Stimulated activated CD8-positive, alpha-beta memory T cell treated with anti-CD3 and anti-CD28 coated beads, Interleukin-15, amount 100 ng/mL, for 4 hours (primary cell): ENCODE results near the gene PTPRK.

ENCODE experiments used
- DNase-seq, 2 donors: peaks; one replicate each; pipeline ENCODE4 v3.0.0-alpha.2; 2020; ENCODE audit warnings: low read depth in 2 of 2

The PTPRK gene

DNA sequence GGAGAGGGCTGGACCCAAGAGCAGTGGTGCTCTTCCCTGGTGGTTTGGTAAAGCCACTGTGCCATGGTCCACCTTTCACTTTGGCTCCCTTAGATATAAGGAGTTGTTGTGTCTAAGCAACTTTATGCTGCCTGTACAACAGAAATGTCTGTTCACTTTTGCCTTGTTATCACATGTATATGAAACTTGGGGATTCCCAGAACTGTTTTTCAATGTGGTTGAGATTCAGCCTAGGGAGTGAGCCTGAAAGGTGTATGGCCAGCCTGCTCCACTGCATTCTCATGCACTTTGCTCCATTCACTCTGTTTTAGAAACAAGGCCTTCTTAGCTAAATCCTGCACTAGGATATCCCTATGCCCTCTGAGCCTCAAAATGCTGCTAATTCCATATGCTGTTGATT, 385.1 kb downstream of the PTPRK start:
- DNase-seq: no peak

DNA sequence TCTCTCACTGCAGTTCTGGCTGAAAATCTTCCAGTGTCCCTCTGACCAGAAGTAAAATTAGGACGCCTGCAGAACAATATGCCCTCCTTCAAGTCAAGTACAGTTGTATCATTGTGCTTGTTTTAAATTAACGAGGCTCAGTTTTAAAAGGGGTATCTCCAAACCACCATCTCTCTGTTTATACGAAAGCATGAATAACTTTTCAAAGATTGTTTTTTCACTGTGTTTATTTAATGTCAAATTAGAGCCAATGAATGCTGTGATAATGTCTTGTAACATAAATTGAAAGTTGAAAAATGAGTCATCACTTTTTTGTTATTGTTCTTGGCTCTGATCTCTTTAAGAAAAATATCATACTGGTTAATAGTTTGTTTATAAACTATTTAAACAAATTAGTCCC, 388.8 kb downstream of the PTPRK start:
- no peak for DNase-seq

DNA sequence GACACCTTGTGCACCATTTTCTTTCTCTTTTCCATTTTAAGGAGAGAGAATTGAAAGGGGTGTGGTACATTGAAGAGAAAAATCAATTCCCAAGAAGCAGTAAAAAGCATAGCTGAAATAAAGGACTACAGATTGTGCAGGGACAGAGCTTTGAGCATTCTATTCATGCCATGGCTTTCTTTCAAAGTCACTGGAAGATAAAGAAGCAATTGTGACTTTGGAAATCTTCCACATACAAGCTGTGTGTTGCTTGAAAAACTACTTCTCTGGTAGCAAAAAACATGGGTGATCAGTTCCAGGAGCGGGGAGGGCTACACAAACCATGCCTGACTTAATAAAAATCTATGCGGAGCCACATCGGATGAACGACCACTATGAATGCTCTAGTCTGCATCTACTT, 389.4 kb downstream of the PTPRK start:
- DNase-seq: no peak

DNA sequence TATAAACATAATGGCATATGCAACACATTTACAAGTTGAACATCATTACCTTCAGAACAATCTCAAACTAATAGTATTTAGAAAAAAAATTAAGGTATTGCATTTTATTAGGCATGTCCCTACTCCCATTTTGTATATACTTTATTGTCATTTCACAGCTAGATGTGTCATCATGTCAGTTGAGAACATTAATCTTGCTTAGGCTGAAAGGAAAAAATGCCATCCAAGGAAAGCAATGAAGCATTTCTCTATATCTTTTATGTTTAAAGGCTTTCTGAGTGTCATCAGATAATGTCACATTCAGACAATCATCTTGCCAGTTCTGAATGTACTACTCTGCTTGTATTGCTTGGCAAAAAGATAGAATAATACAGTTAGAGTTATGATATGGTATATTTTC, 390.7 kb downstream of the PTPRK start:
- DNase-seq: no peak

DNA sequence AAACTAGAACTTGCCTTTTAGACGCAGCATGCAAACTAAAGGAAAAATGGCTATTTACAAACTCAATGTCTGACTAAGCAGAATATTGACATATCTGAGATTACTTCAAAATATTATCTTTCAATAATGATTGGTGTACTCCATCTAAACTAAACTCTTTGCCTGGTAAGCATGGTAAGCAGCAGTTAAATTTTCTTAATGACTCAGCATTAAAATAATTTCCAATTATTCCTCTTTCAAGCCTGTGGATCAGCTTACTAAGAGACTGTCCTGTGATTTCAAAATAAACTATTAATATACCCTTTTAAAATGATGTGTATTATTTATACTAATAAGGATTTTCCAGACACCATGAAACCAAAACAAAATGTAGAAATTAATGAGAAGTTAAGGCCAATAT, 392.7 kb downstream of the PTPRK start:
- no peak for DNase-seq

DNA sequence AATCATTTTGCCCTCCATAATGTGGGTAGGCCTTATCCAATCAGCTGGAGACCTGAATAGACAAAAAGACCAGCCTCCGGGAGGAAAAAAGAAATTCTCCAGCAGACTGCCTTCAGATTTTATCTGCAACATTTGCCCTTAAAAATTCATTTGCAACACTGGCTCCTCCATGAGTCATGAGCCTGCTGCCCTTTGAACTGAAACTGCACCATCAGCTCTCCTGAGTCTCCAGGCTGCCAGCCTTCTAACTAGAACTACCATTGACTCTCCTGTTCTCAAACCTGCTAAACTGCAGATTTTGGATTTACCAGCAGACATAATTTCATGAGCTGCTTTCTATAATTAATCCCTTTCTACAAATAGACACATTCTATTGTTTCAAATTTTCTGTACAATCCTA, 395.7 kb downstream of the PTPRK start:
- DNase-seq: no peak

DNA sequence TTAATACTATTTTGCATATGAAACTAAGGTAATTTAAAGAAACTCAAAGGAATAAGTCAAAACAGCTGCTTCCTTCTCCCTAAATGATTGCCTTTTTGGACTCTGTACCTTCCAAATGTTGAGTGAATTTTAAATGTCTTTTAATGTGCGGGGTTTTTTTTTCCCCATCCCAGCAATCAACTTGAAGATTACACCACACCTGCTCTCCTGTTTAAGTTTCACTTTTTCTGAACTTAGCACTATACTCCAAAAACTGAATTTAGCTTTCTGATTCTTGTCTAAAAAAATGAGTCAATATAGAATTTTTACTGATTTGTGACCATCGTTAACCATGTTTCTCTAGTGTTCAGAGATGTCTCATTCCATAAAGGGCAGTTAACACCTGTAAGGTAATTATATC, 398.8 kb downstream of the PTPRK start:
- no peak for DNase-seq

DNA sequence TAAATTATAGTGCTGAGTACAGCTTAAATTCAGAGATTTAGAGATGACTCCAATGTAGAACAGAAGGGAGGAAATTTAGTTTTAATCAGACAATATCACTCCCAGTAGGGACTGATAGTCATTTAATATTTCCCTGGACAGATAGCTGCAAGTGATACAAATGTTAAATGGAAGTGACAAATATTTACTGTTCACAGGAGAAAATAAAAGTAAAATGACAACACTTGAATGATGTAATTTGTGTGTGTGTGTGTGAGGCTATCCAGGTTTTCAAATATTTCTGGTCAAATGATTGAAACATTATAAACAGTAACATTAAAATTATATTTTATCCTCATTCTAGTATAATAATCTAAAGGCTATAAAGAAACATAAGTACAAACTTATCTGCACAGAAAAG, 399.2 kb downstream of the PTPRK start:
- DNase-seq: no peak

DNA sequence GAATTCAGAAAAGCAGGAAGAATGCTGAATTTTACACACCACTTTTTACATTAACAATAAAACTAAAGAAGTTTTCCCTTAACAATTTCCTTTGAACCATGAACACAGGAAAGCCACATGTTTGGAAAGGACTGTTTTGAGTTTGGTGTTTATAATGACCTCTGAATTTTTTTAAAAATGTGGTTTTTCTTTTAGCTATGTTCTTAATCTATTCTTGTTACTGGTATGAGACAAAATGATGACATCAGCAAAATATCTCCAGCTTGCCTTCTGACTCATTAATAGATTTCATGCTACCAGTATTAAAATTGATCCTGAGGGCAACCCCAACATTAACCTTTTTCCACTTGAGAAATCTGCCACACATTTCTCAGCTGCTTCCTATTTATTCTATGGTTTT, 402.0 kb downstream of the PTPRK start:
- DNase-seq: no peak

DNA sequence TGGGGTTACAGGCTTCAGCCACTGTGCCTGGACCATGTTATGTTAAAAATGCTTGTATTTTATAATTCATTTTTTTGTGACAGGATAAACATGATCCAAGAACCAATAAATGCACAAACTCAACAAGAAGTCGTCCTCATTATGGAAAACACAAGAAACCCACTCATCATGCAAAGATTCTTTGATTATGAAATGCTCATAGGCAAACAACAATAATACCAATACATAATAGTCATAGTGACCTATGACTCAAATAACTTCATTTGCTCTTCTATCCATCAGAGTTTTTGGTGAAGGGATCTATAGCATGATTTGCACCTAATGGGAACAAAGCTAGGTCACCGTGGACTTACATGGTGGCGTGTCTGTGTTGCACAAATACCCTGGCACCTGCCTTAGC, 402.5 kb downstream of the PTPRK start:
- DNase-seq: no peak

DNA sequence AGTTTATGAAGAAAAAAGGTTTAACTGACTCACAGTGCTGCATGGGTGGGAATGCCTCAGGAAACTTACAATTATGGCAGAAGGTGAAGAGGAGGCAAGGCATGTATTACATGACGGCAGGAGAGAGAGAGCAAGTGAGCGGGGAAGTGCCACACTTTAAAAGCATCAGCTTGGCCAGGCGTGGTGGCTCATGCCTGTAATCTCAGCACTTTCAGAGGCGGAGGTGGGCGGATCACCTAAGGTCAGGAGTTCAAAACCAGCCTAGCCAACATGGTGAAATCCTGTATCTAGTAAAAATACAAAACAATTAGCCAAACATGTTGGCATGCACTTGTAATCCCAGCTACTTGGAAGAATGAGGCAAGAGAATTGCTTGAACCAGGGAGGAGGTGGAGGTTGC, 406.2 kb downstream of the PTPRK start:
- DNase-seq: no peak

DNA sequence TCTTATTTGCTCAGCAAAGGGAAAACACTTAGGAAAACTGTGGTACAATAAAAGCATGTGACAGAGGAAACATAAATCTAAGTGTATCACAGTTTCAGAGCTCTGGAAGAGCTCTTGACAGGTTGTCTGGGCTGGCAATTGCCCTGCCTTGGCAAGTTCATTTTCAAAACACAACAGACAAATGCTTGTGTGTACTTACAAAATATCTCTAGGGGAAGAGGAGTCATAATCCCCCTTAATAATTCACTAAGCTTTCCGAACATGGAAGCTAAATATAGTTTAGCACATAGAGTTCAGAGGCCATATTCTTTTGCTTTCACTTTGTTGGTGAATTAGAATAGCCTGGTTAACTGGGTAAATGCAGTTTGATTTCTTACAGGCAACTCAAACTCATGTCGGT, 407.9 kb downstream of the PTPRK start:
- DNase-seq: no peak

DNA sequence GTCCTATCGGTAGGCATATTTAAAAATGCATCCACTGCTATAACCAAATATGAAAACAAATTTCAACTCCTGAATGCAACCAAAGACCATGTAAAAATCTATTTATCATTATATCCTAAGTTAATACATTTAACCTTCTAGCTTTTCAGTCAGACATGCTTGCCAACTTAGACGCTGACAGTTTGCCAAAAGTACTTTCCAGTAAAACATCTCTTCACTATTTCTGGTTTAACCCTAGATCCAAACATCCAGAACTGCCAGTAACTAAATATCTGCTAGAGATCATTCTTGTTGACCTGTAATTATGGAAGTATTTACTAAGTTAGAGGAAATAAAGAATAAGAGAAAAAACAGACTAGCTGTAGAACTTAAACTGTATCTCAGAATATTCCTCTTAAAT, 409.3 kb downstream of the PTPRK start:
- DNase-seq: no peak

DNA sequence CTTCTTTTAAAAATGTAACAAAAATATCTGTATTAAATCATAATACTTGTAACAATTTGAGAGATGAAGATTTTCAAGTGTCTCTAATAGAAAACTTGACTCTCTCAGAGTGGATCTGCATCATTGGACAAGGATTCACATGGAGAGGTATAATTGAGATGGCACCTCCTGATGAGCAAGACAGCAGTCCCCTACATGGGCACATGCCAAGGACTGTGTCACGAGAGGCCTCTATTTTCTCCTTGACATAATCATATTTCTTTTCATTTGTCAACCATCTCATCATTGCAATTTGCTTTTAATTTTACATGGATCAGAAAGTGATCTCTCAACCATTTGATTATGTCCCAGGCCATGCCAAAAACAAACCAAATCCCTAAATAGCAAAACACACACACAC, 412.7 kb downstream of the PTPRK start:
- DNase-seq: no peak

DNA sequence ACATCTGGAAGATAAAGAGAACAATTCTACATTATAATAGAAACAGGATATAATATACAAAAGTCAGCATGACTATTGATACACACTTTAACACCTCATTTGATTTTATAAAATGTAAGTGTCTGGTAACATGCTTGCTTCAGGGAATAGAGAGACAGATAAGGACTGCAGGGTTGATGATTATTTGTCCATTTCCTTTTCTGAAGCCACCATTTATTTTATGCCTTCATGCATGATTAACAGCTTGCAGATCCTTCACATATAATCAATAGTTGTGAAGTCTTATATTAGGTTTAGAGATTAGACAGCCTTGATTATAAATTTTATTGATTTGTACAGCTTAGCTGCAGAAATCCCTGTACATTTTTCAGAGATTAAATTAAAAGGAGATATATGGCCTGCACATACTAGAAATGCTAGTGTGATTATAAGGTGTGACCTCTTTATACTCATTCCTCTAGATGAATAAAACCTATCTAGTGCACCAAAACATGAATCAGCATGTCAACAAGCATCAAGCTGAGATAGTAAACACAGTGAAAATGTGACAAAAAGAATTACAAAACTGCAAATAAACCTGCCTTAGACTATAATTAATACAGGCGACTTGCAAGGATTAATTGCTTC, 420.7 kb downstream of the PTPRK start:
- DNase-seq: no peak

DNA sequence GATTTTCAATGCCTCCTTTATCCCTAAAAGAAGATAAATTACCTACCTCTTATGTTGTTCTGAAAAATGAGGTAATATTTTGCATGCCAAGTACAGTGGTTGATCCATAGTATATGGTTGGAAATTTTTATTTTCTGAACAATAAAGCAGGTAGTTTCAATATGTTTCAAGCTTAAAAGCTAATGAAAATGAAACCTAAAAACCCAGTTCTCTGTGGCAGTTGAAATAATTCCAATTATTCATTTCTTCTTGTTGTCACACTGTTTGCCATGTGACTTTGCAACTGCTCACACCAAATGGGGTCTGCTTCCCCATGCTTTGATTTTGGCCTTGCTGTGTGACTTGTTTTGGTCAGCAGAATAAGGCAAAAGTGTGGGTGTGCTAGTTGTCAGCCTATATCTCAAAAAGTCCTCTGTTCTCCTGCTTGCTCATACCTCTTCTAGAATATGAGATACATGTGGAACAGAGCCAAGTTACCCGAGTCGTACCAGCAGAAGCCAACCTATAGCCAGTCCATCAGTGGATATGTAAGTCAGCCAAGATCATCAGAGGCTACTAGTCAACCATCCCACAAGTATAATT, 422.3 kb downstream of the PTPRK start:
- no peak for DNase-seq

DNA sequence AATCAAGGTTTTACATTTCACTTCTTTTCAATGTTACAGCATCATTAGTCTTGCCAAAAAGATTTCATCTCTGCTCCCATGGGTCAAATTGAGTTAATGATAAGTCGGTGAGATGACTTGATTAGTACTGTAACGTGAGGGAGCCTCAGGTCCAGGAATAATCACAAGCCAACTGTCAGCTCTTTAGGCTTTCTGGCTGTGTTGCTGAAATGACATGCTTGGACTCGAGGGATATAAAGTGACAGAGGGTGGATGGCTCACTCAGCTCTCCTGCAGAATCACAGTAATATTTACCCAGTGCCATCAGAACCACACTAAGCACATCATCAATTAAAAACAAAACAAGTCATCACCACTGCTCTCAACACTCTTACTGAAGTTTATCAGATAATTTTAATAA, 423.4 kb downstream of the PTPRK start:
- no peak for DNase-seq

DNA sequence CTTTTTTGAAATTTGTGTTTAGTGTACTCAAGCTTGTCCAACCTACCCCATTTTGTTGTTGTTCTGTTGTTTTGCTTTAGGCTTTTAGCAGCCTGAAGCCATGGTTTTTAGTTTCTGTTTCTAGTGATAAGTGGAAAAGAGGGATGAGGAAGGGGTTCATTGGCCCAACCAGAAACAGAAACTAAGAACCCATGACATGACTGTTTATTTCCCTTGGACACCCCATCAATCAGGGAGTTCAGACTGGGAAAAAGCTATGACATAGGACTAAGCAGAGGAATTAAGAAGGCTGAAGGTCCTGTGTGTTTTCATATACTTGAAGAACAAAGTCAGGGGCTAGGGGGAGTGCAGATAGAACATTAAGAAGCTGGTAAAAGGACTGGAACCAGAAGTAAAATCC, 425.0 kb downstream of the PTPRK start:
- DNase-seq: no peak

DNA sequence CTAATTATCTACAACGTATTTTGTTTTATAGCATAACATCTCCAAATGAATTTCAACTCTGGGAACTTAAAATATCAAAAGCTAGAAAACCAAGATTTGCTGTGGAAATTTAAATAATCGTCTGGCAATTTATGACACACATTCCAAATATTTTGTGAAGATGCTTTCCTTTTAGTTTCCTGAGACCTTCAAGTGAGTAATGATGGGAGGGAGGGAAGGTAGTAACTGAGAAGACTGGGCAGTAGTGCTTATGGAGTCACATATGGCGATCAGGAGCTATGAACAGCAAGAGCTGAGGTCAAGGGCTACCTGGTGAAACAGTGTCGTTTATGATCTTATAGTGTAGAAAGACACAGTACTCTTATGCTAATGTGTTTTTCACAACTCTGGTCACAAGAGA, 441.4 kb downstream of the PTPRK start:
- no peak for DNase-seq

DNA sequence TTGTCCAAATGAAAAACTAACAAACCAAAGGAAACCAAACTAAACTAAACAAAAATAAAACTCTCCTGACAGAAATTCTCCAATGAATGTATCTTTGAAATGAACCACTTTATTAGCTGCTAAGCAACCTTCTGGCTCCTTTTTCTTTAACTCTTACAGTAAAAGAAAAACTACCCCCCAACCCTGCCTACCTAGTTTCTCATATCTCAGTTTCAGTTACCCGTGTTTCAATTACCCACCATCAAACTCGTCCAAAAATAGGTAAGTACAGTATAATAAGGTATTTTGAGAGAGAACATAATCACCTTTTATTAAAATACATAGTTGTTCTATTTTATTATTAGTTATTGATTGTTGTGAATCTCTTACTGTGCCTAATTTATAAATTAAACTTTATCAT, 442.1 kb downstream of the PTPRK start:
- no peak for DNase-seq

DNA sequence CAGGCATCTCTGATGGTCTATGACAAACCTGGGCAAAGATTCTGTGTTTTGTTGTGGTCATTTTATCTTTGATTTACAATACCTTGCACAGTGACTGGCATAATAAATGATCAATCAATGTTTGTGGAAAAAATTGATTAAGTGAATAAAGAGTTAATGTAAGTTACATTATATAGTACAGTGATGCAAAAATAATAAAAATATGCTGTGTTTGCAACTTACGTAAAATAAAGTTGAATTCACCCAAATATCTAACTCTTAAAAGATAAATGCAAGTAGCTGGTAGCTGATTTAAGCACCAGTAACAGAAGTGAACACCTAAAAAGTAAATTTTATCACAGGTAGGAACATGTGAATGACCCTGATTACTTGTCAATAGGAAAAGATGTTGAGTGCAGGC, 443.6 kb downstream of the PTPRK start:
- no peak for DNase-seq

DNA sequence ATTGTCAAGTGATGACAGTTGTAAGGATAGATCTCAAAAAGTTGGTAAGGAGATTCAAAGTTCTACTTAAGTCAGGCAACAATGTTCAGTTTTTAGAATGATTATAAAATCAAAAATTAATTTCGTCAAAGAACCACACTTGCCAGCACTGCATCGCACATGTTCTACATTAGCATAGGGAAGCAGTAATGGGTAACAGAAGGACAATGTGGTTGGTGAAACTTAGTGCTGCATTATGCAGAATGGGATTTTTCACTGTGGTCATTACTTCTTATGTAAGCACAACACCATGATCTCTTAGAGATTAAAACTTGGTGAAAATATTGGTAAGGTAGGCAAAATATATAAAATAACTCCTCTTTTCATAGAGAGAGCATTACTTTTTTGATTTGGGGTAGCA, 445.8 kb downstream of the PTPRK start:
- no peak for DNase-seq

DNA sequence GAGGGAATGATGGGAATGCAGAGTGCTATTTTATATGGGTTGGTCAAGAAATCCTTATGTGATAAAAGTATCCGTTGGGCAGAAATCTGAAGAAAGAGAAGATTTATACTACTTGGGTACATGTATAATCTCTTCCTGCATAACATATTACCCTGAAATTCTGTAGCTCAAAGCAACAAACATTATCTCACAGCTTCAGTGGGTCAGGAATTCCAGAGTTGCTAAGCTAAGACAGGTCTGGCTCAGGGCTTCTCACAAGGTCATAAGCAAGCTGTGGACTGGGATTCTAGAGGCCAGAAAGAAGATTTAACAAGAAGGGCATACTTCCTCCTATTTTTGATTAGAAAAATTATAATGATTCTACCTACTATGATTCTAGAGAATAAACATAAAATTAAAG, 447.0 kb downstream of the PTPRK start:
- DNase-seq: no peak

DNA sequence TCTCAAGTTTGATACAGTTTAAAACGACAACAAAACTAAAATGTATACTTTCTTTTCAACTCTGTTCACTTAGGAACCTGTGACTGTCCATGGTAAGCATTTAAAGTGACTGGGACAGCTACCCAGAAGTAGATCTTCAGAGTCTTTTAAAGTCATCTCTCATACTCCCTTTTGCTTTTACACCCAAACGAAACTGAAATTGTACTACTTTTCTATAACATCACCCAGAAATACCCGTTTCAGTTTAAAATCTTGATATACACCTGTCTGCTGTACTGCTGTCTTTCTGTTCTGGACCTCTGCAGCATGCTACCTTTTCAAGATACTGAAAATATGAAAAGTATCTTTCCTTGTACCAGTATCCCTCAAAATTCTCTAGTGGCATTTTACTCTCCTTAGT, 449.2 kb downstream of the PTPRK start:
- DNase-seq: no peak
